HG03280 (cell line): ENCODE data around the gene ADAMTS17.

Experiments used
- ATAC-seq: cut with Tn5 transposase; IDR thresholded peaks from one replicate; pipeline ENCODE4 v1.9.1; 2021; ENCODE audit warnings: mild to moderate bottlenecking, moderate library complexity; ENCODE audit not compliant: unreplicated experiment

Gene ADAMTS17

DNA sequence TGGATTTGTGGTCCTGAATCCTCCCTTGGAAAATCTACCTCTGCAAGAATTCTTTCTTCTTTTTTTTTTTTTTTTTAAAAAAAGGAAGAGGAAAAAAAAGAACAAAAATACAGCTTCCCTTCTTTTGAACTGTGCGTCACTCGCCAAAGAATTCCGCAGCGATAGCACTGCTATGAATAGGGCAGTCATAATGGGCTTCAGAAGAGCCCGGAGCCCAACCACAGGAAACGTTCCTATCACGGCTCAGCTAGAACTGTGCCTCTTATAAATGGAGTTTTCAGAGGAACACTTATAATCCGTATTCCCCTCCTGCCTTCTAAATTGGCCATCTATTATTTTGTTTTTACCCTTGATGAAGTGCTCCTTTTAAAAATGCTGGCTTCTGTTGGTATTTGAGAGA is 227.7 kb downstream of the ADAMTS17 start:
- ATAC-seq = no peak

- ATAC-seq = no peak
These were observed 228.3 kb downstream of the ADAMTS17 start for GRCh38 chr15:100113351-100114080.

DNA sequence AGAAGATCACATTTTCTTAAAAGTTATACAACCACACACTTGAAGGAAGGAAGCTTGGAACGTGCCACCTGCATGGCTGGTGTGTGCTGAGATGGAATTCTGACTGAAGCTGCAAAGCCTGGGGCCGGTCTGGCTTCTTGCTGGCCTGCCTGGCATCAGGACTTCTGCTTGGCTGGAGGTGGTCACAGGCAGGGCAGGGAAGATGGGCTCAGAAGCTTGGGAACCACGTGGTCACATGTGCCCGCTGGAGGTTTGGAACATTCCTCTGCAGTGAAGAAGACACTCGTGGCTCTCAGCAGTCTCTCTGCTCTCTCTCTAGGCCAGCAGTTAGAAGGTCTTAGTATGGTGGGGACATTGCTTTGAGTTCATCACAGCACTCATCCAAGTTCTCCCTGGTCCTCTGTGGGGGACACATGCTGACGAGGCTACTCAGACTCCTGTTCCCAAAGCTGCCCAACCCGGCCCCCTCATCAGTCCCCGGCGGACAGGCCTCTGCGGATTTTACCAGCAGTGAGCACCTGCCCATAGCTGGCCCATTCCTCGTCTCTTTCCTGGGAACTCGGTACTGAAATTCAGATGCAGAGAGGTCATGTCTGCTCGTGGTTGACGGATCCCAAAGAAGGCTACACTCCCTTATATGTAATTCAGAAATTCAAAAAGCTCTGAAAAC is 229.0 kb downstream of the ADAMTS17 start:
- ATAC-seq = no peak

GRCh38 chr15:100112061-100112420 is 229.7 kb downstream of the ADAMTS17 start:
- ATAC-seq = no peak

GRCh38 chr15:100111125-100112060 is 230.4 kb downstream of the ADAMTS17 start:
- no peak for ATAC-seq

- no peak for ATAC-seq
These were observed 232.2 kb downstream of the ADAMTS17 start for GRCh38 chr15:100109486-100110035.

DNA sequence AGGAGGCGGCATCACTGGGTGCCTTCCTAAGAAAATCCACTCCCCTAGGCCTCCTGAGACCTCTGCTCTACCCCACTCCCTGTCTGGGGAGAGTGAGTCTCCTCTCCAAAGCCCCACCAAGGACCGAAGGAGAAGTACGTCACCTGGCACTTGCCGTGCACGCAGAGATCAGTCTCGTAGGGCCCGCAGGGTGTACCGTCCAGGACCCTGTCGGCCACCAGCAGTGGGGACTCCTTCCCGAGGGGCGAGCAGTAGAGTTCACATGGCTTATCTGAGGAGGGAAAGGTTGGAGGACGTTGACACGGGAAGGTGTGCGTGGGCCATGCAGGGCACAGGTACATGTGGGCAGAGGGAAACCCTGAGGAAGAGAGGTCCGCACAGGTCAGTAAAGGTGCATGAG is 232.9 kb downstream of the ADAMTS17 start:
- no peak for ATAC-seq

DNA sequence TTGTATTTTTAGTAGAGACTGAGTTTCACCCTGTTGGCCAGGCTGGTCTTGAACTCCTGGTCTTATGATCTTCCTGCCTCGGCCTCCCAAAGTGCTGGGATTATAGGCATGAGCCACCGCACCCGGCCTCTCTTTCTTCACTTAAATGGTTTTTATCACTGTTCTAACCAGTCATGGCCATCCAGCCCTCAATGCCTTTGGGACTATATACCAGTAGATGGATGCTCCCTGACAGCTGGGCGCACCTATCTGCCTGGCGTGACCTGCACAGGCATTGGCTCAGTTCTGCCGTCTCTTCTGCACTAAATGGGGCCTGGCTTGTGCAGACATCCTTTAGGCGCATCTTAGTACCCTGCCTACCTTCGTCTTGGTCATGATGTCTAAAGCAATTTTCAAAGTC is 233.4 kb downstream of the ADAMTS17 start:
- no peak for ATAC-seq

GRCh38 chr15:100107606-100108225 is 234.1 kb downstream of the ADAMTS17 start:
- no peak for ATAC-seq

GRCh38 chr15:100107151-100107550 is 234.6 kb downstream of the ADAMTS17 start:
- no peak for ATAC-seq

GRCh38 chr15:100106732-100107131 is 235.0 kb downstream of the ADAMTS17 start:
- no peak for ATAC-seq

DNA sequence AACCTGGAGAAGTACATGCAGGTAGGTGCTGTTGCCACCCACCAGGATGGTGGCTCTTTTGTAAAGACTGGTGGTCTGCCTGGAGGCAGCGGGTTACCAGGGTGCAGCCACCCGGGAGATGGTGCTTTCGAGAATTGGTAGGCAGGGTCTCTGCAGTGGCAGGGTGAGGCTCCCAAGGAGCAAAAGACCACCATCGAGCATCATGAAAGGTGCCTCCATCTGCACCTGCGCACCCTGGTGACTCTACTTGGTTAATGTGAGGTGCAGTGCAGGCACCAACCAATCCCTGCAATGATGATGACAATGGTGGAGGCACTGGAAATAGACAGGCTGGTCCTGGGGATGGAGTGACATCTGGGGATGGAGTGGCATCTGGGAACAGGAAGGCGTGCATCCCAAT is 236.7 kb downstream of the ADAMTS17 start:
- no peak for ATAC-seq

- ATAC-seq = no peak
These were observed 237.5 kb downstream of the ADAMTS17 start for GRCh38 chr15:100104245-100104644.

DNA sequence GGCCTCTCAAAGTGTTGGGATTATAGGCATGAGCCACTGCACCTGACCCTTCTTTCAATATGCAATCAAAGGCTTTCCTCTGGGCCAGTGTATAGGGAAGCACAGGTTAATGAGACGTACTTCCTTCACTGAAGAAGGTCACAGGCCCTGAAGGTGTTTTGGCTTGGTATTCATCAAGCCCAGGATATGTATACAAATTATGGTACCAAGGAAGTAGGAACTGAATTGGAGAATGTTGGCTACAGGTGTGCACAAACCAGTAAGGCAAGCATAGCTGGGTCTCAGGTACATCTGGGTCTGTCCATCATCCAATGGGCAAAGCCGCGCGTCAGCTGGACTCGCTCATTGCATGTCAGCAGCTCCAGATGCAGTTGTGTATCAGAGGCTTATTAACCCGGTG is 237.9 kb downstream of the ADAMTS17 start:
- ATAC-seq = no peak

- ATAC-seq = no peak
These were observed 240.2 kb downstream of the ADAMTS17 start for GRCh38 chr15:100101426-100102089.

GRCh38 chr15:100100926-100101325 is 240.8 kb downstream of the ADAMTS17 start:
- no peak for ATAC-seq

- no peak for ATAC-seq
These were observed 241.8 kb downstream of the ADAMTS17 start for GRCh38 chr15:100099976-100100375.

DNA sequence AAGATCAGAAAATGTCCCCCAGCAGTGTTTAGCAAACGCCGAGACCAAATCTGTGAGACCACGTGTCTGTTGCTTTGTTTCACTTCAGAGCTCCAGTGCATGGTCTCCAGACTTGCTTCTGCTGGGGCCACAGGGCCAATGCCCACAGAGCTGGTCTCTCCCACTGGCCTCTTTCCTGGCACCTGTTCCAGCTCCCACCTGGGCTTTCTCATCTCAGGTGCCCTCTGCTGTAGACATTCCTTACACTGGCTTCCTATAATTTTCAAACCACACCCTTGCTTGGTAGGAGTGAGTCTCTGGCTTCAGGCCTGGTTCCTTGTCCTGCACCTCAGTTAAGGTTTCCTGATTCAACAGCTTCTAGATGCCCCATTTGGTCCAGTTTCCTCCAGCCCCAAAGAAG is 243.1 kb downstream of the ADAMTS17 start:
- no peak for ATAC-seq

DNA sequence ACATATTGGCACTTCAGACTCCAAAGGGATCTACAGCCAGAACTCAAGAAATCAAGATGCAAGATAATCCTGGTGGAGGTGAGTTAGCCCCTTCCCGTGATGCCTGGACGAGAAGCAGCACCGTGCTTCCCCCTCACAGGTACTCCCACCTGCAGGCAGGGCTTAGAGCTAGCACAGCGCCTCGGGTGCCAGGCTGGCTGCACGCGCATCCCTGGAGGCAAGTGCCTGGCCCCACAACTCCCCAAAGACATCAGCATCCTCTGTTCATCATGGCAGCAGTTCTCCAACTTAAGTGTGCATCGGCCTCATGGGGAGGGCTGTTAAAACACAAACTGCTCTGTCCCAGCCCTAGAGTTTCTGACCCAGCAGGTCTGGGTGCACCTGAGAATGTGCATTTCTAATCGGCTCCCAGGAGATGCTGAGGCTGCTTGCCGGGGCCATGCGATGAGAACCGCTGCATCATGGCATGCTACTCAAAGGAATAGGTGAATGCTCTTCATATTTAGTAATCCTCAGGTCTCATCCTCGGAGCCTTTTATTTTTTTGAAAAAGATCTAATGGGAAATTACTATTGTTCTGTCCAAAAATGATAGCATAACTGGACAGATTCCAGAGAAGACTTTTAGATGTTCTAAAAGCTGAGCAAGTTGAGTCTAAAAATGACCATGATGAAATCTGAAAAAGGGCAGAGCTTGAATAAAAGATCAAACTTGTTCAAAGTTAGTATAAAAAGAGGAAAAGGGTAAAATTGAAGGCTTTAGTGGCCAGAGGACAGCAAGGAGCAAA is 244.2 kb downstream of the ADAMTS17 start:
- ATAC-seq = no peak

DNA sequence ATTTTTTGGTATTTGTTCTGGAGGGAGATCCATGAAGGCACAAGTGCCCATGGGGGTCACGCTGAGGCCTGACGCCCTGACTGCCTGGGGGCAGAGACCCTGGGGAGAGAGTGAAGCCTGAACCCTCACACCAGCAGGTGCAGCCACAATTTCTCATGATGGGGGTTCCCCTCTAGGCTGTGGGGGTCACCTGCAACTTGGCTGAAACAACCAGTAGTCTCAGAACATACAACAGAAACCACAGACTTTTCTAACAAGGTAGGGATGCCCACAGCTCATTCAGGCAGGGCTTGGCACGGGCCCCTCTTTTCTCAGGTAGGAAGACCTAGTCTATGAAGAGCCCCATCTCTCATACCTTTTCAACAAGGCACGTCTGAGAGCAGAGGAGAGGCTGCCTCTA is 245.1 kb downstream of the ADAMTS17 start:
- ATAC-seq = no peak
